Keratinocyte (primary cell): ENCODE results near the gene MS4A13. TPM values are rescaled to one million over a fixed set of nuclear protein-coding genes. Genes with fewer than 3 reads are reported as not detected.

Experiments used
- DNase-seq: peaks from one replicate; pipeline ENCODE4 v3.0.0-alpha.2; 2011; ENCODE audit warnings: low read depth, missing footprints, low spot score
- FAIRE-seq: peaks from 2 replicates; lab custom pipeline; 2011; peaks lifted over from hg19 to GRCh38; lab: Jason Lieb, UNC
- H2AFZ ChIP-seq: 2 replicates; pipeline ENCODE4 v1.6.0; 2012; ENCODE audit warnings: low read length, control low read depth, inconsistent platforms; ENCODE audit not compliant: control insufficient read depth
- H3K27ac ChIP-seq: 2 replicates; pipeline ENCODE4 v1.5.1; 2011; ENCODE audit warnings: low read length; ENCODE audit not compliant: control insufficient read depth, insufficient read depth
- H3K27me3 ChIP-seq: 3 replicates; pipeline ENCODE4 v1.6.0; 2011; ENCODE audit warnings: low read length; ENCODE audit not compliant: control insufficient read depth, insufficient read depth; ENCODE audit errors: extremely low read depth
- H3K36me3 ChIP-seq, 2 experiments: 2 replicates in 1 of 2; 3 replicates in 1 of 2; pipeline ENCODE4 v1.5.1; 2011; ENCODE audit warnings: low read length in 2 of 2, mild to moderate bottlenecking in 1 of 2; ENCODE audit not compliant: control insufficient read depth in 2 of 2, insufficient read depth in 2 of 2; ENCODE audit errors: extremely low read depth in 1 of 2
- H3K4me1 ChIP-seq: 3 replicates; pipeline ENCODE4 v1.5.1; 2011; ENCODE audit warnings: low read length; ENCODE audit not compliant: control insufficient read depth, insufficient read depth; ENCODE audit errors: extremely low read depth
- H3K4me2 ChIP-seq: 3 replicates; pipeline ENCODE4 v1.6.0; 2011; ENCODE audit warnings: low read depth, low read length; ENCODE audit not compliant: control insufficient read depth, insufficient read depth; ENCODE audit errors: extremely low read depth
- H3K4me3 ChIP-seq, 3 experiments: fragments of 200-600 bp in 1 of 3; sonication (generic) in 1 of 3; 2 replicates in 2 of 3; 3 replicates in 1 of 3; pipeline ENCODE4 v1.5.1; 2011 to 2016; ENCODE audit warnings: low read length in 3 of 3, mild to moderate bottlenecking in 3 of 3, control low read depth in 2 of 3, inconsistent platforms in 1 of 3, low read depth in 1 of 3, mixed read lengths in 1 of 3, mixed run types in 1 of 3, moderate library complexity in 1 of 3; ENCODE audit not compliant: control insufficient read depth in 2 of 3, insufficient read depth in 2 of 3; ENCODE audit errors: extremely low read depth in 1 of 3
- H3K79me2 ChIP-seq: 2 replicates; pipeline ENCODE4 v1.6.0; 2012; ENCODE audit warnings: low read length; ENCODE audit not compliant: control insufficient read depth, insufficient read depth
- H3K9ac ChIP-seq: 3 replicates; pipeline ENCODE4 v1.6.0; 2011; ENCODE audit warnings: low read length; ENCODE audit not compliant: control insufficient read depth, insufficient read depth; ENCODE audit errors: extremely low read depth
- H3K9me1 ChIP-seq: 3 replicates; pipeline ENCODE4 v1.6.0; 2011; ENCODE audit warnings: low read length; ENCODE audit not compliant: control insufficient read depth, insufficient read depth; ENCODE audit errors: extremely low read depth
- H3K9me3 ChIP-seq: 2 replicates; pipeline ENCODE4 v1.5.1; 2012; ENCODE audit warnings: low read depth, low read length; ENCODE audit not compliant: control insufficient read depth
- H4K20me1 ChIP-seq: 3 replicates; pipeline ENCODE4 v1.6.0; 2011; ENCODE audit warnings: low read length; ENCODE audit not compliant: control insufficient read depth, insufficient read depth; ENCODE audit errors: extremely low read depth
- CTCF ChIP-seq, 3 experiments: IDR thresholded peaks in 1 of 3; conservative IDR thresholded peaks in 1 of 3; optimal IDR thresholded peaks in 1 of 3; 2 replicates in 2 of 3; 3 replicates in 1 of 3; pipeline versions ENCODE3 to v1.5.1; 2011; ENCODE audit warnings: low read length in 3 of 3, mild to moderate bottlenecking in 3 of 3, moderate library complexity in 2 of 3, control low read depth in 1 of 3, inconsistent platforms in 1 of 3; ENCODE audit not compliant: insufficient read depth in 2 of 3; ENCODE audit errors: extremely low read depth in 1 of 3
- EZH2 ChIP-seq: IDR thresholded peaks from one replicate; pipeline ENCODE4 v1.6.1; 2012; ENCODE audit warnings: inconsistent platforms, mild to moderate bottlenecking, low read length, moderate library complexity
- dilution Hi-C: fragments of 300-500 bp; cut with MboI; formaldehyde crosslinking; loops from one replicate; pipeline ENCODE4 v1.7.0; 2020; ENCODE audit warnings: low sequenced_read_pairs; ENCODE audit not compliant: extremely low pct_ligation_motif_present
- polyA plus RNA-seq, 5 experiments: library from polyadenylated mRNA; depleted of rRNA in 3 of 5; stranded (reverse) in 3 of 5; stranded (forward) in 1 of 5; unstranded in 1 of 5; fragments of >200 nt; gene quantifications; 1 replicate in 1 of 5; 2 replicates in 3 of 5; 3 replicates in 1 of 5; pipeline versions ENCODE4 v1.2.1 to v1.2.3, GENCODE V29; 2011 to 2012; ENCODE audit warnings: missing spikeins in 2 of 5, low read depth in 1 of 5, low replicate concordance in 1 of 5

Gene MS4A13
- polyA plus RNA-seq, 1 donor (not counting 4 experiments of a cell fraction or from before 2014, with no cell fraction given) = not detected

GRCh38 chr11:60513496-60514460, 1.4 kb upstream of the MS4A13 start:
- TF ChIP-seq EZH2 = no peak
- TF ChIP-seq CTCF (optimal IDR thresholded peaks at IDR 0.05 in 1 of 3, IDR thresholded peaks at IDR 0.05 in 1 of 3, conservative IDR thresholded peaks at IDR 0.05 in 1 of 3; ENCODE audit: extremely low read depth in 1 of 3, insufficient read depth in 2 of 3, low read length in 3 of 3) = no peak
- H3K27ac ChIP-seq = no peak overlapping the region
- no peaks in the 10 kb centered on the region for H3K9me3 ChIP-seq
- no peak overlapping the region for H3K4me2 ChIP-seq
- no peak overlapping the region for H2AFZ ChIP-seq
- DNase-seq = no peak
- no peaks in the 10 kb centered on the region for H4K20me1 ChIP-seq
- no peak overlapping the region for H3K4me3 ChIP-seq
- H3K79me2 ChIP-seq = no peaks in the 10 kb centered on the region
- dilution Hi-C loops = no loop called here
- no peak for FAIRE-seq
- H3K27me3 ChIP-seq = no peaks in the 10 kb centered on the region
- H3K9me1 ChIP-seq = no peaks in the 10 kb centered on the region
- H3K9ac ChIP-seq = no peak overlapping the region
- H3K4me1 ChIP-seq = no peaks in the 10 kb centered on the region
- no peaks in the 10 kb centered on the region for H3K36me3 ChIP-seq

DNA sequence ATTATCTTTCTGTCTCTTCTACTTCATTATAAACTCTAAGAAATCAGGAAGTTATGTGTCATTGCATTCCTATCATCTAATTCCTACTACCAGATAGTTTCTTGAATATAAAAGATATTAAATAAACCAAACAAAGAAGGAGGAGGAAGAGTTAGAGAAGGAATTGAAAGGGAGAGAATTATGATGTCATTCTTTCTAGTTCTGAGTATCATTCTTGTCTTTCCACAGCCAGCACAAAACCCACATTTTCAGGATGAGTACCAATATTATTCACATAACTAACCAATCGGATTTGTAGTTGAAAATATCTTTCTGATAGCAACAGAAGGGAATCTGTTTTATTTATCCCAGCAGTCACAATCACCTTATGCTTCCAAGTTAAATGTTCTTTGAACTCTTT, 13.3 kb downstream of the MS4A13 start:
- Histone ChIP-seq H3K9ac (no peak overlapping the region), H3K9me1 (no peaks in the 10 kb centered on the region), H3K27me3 (no peaks in the 10 kb centered on the region), H3K79me2 (no peaks in the 10 kb centered on the region), H2AFZ (no peak overlapping the region), H3K4me3 (no peak overlapping the region), H3K9me3 (no peaks in the 10 kb centered on the region), H3K4me1 (no peaks in the 10 kb centered on the region), H3K4me2 (no peak overlapping the region), H4K20me1 (no peaks in the 10 kb centered on the region), H3K36me3 (no peaks in the 10 kb centered on the region), H3K27ac (no peak overlapping the region)
- FAIRE-seq (no peak), DNase-seq (no peak)
- dilution Hi-C loops = no loop called here
- TF ChIP-seq EZH2 (no peak), CTCF (optimal IDR thresholded peaks at IDR 0.05 in 1 of 3, IDR thresholded peaks at IDR 0.05 in 1 of 3, conservative IDR thresholded peaks at IDR 0.05 in 1 of 3; ENCODE audit: extremely low read depth in 1 of 3, insufficient read depth in 2 of 3, low read length in 3 of 3) (no peak)
